ENCODE results near the gene PLCD3.
A peak's percentile ranks its signal among the peaks of the same experiment; 100 is the strongest.

The PLCD3 gene

DNA sequence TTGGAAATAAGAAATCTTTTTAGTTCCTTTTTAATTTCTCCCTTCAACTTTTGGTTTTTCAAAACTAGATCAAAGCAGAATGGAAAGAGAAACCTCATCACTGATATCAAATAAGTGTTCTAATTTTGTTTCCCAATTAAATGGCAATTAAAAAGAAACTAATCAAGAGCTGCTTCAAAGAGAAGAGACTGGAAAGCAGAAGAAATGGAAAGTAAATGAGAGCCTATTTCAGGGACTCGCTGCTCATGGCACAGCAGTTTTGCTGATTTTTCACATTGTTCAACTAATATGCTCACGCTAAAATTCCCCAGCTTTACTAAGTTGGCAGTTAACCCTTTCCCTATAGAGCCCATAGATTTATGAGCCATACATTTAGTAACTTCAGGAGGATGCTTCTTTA, 64.7 kb downstream of the PLCD3 start:
- Mint-ChIP-seq H3K4me1 (peaks cover 5% of the 10 kb centered on the region), H3K27me3 (ENCODE audit: low read depth) (no peaks in the 10 kb centered on the region), H3K27ac (peak overlapping the region in 1 of 3 experiments; percentile 2), H3K36me3 (ENCODE audit: low read depth) (peaks cover 20% of the 10 kb centered on the region), H3K9me3 (no peaks in the 10 kb centered on the region), H3K4me3 (no peak overlapping the region)
- TF ChIP-seq, protein P1, sequence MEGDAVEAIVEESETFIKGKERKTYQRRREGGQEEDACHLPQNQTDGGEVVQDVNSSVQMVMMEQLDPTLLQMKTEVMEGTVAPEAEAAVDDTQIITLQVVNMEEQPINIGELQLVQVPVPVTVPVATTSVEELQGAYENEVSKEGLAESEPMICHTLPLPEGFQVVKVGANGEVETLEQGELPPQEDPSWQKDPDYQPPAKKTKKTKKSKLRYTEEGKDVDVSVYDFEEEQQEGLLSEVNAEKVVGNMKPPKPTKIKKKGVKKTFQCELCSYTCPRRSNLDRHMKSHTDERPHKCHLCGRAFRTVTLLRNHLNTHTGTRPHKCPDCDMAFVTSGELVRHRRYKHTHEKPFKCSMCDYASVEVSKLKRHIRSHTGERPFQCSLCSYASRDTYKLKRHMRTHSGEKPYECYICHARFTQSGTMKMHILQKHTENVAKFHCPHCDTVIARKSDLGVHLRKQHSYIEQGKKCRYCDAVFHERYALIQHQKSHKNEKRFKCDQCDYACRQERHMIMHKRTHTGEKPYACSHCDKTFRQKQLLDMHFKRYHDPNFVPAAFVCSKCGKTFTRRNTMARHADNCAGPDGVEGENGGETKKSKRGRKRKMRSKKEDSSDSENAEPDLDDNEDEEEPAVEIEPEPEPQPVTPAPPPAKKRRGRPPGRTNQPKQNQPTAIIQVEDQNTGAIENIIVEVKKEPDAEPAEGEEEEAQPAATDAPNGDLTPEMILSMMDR (IDR thresholded peaks at IDR 0.05; ENCODE audit: unreplicated experiment in 3 of 3) = no peak

DNA sequence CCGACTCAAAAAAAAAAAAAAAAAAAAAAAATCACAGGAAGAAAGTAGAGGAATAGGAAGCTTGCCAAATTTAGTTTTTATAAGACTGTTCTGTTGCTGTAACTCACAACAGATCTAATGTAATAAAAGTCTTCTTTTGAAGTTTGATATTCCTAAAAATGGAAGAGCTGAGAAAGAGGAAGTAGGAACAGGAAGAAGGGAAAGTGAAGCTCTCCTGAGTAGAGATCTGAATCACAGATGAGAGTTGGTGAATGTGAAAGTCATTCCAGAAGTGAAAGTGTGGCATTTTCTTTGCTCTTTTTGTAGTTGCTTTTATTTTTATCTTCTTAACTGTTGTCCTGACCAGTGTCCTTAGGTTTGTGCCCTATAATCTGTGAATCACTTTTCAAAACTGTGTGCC, 69.1 kb downstream of the PLCD3 start:
- Mint-ChIP-seq H3K9me3 (no peaks in the 10 kb centered on the region), H3K4me3 (peak overlapping the region; percentile 29 to 58 (median 43)), H3K27me3 (ENCODE audit: low read depth) (no peaks in the 10 kb centered on the region), H3K4me1 (peaks cover 11% of the 10 kb centered on the region), H3K27ac (no peak overlapping the region), H3K36me3 (ENCODE audit: low read depth) (peaks cover 4% of the 10 kb centered on the region)
- TF ChIP-seq, protein P1 (IDR thresholded peaks at IDR 0.05; ENCODE audit: unreplicated experiment in 3 of 3) = no peak

DNA sequence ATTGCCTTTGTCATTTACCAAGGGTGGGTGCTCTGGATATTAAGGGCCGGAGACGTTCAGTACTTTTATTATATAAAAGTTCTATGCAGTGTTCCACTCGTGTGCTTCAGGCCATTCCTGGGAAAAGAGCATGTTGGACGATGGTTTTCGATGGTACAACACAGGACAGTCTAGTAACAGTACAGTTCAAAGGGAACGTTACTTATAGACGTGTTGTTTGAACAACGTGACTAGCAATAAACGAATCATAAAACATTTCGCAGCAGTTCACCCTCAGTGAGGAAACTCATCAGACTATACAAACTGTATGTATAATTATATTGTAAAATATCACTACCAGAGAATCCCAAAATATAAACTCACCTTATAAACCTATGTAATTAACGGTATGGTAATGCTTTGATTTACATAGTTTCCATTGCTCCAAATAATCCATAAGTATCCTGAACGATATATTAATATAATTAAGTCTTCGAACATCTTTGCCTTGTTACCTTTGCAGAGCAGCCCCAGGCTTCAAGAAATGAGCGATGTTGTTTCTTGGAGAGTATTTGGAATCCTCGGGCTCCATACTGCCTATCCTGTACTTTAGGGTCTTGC, 70.6 kb downstream of the PLCD3 start:
- Mint-ChIP-seq H3K27me3 (ENCODE audit: low read depth) (no peaks in the 10 kb centered on the region), H3K4me3 (peak overlapping the region; percentile 94 to 95 (median 94)), H3K36me3 (ENCODE audit: low read depth) (peaks cover 4% of the 10 kb centered on the region), H3K4me1 (peaks cover 11% of the 10 kb centered on the region), H3K9me3 (no peaks in the 10 kb centered on the region), H3K27ac (peak overlapping the region; percentile 88 to 95 (median 94))
- TF ChIP-seq, protein P1 (IDR thresholded peaks at IDR 0.05; ENCODE audit: unreplicated experiment in 3 of 3) = no peak

DNA sequence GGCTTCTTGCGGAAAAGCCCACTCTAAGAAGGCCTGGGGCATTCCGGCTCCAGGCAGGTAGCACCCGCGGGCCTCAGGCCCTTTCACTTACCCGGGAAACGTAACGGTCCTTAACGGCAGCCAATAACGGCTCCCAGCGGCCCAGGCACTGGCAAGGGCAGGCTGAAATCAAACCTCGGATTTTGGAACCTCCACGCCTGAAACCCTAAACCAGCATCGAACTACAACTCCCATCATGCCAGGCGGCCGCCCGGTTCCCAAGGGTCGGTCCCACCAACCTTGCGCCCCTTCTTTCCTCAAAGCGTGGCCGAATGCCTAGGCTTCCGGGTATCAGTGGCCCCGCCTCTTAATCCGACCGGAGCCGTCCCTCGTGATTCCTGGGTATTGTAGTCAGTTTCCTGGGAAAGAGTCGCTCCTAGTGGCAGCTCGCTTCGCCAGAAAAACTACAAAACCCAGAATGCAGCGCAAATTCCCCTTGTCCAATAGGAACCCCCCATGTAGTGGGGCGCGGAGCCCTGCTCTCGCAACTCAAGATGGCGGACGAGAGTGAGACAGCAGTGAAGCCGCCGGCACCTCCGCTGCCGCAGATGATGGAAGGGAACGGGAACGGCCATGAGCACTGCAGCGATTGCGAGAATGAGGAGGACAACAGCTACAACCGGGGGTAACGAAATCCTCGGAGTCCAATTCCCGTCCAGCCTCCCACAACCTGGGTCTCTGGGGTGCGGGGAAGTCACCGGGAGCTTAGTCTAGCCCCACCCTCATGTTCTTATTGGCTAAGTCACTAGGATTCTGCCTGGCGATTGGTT, 71.3 kb downstream of the PLCD3 start, which contains the start of gene NMT1:
NMT1 (plus strand) TSS at position 521 of the 809 bp plus-strand sequence; CDS start at position 534, 13 bp downstream.
- Mint-ChIP-seq H3K27ac (peak within 1 kb of the TSS; percentile 88 to 95 (median 94)), H3K27me3 (ENCODE audit: low read depth) (no peaks in the 10 kb centered on the region), H3K36me3 (ENCODE audit: low read depth) (peaks cover 4% of the 10 kb centered on the region), H3K4me1 (peaks cover 11% of the 10 kb centered on the region), H3K9me3 (no peaks in the 10 kb centered on the region), H3K4me3 (peak within 1 kb of the TSS; percentile 94 to 95 (median 94))
- TF ChIP-seq, protein P1 (IDR thresholded peaks at IDR 0.05; ENCODE audit: unreplicated experiment in 3 of 3) = no peak

DNA sequence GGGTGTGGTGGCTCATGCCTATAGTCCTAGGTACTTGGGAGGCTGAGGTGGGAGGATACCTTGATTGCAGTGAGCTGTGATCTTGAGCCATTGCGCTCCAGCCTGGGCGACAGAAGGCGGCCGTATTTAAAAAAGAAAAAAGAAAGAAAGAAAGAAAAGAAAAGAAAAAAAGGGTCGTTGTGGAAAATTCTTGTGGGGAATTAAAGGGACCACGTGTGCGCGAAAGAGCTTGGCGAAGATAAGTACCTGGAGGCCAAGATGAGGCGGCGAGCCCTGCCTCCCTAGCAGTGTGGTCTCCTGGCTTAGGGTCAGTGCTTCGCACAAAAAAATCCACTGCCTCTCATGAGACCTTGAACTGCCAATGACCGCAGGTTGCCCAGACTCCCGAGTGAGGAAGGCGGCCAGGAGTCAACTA, 71.9 kb downstream of the PLCD3 start:
- Mint-ChIP-seq H3K36me3 (ENCODE audit: low read depth) (peaks cover 6% of the 10 kb centered on the region), H3K4me1 (peaks cover 11% of the 10 kb centered on the region), H3K27me3 (ENCODE audit: low read depth) (no peaks in the 10 kb centered on the region), H3K27ac (peak overlapping the region; percentile 88 to 95 (median 94)), H3K9me3 (no peaks in the 10 kb centered on the region), H3K4me3 (peak overlapping the region; percentile 94 to 95 (median 94))
- TF ChIP-seq, protein P1 (IDR thresholded peaks at IDR 0.05; ENCODE audit: unreplicated experiment in 3 of 3) = no peak

Measured in nephron (organoid).